Measurements from ENCODE around the gene SLC6A4.

DNA sequence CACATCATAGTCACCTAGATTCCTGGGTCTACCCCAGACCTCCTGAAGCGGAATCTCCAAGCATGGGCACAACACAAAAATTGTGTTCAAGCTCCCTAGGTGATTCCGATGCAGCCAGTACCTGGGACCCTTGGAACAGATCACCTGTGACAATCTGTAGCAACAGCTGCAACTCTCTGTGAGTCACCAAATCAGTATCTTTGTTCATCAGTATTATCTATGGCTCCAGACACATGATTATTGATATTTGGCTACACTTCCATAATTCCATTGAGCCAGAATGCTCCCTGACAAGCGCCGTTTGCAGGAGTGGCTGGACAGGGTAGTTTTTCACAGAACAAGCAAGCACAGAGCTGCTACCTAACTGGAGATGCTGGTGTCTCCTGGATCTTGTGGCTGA is 16.2 kb downstream of the SLC6A4 start:
- TF ChIP-seq CTCF (IDR thresholded peaks at IDR 0.05) (no peak), POLR2A (IDR thresholded peaks at IDR 0.05) (no peak)
